Measurements from ENCODE around the gene APOO.

- TF ChIP-seq CTCF (conservative IDR thresholded peaks at IDR 0.05): no peak; the same call in 1 of the 2 replicates
- no peak for TF ChIP-seq EZH2 (IDR thresholded peaks at IDR 0.05; ENCODE audit: low read depth)
Observed at GRCh38 chrX:23820235-23820782, 87.4 kb downstream of the APOO start.

All from PC-9 (cell line).